Smooth muscle cell (in vitro differentiated cells): Measurements from ENCODE around the gene PTGER3. TPM values are rescaled to one million over a fixed set of nuclear protein-coding genes. Genes with fewer than 3 reads are reported as not detected.

Experiments
- DNase-seq: peaks from one replicate; lab custom pipeline; 2025; ENCODE audit not compliant: unreplicated experiment; lab: John Stamatoyannopoulos, UW
- H2AFZ ChIP-seq: fragments of 200-600 bp; sonication (generic); 2 replicates; pipeline ENCODE4 v1.6.0; 2016; ENCODE audit warnings: antibody characterized with exemption, low read depth, mild to moderate bottlenecking
- H3F3A ChIP-seq: fragments of 200-600 bp; sonication (generic); 2 replicates; pipeline ENCODE4 v1.6.0; 2017; ENCODE audit warnings: antibody characterized with exemption, low read depth
- H3K27ac ChIP-seq: fragments of 200-600 bp; sonication (generic); 2 replicates; pipeline ENCODE4 v1.5.1; 2016; ENCODE audit warnings: low read depth, mild to moderate bottlenecking
- H3K27me3 ChIP-seq: fragments of 200-600 bp; sonication (generic); 2 replicates; pipeline ENCODE4 v1.6.1; 2016; ENCODE audit warnings: low read depth, mild to moderate bottlenecking
- H3K36me3 ChIP-seq: fragments of 200-600 bp; sonication (generic); 2 replicates; pipeline ENCODE4 v1.5.1; 2016; ENCODE audit warnings: low read depth
- H3K4me1 ChIP-seq: fragments of 200-600 bp; sonication (generic); 2 replicates; pipeline ENCODE4 v1.5.1; 2016; ENCODE audit warnings: low read depth
- H3K4me2 ChIP-seq: fragments of 200-600 bp; sonication (generic); 2 replicates; pipeline ENCODE4 v1.6.0; 2016; ENCODE audit warnings: mild to moderate bottlenecking
- H3K4me3 ChIP-seq: fragments of 200-600 bp; sonication (generic); 2 replicates; pipeline ENCODE4 v1.5.1; 2016; ENCODE audit warnings: mild to moderate bottlenecking
- H3K79me2 ChIP-seq: fragments of 200-600 bp; sonication (generic); 2 replicates; pipeline ENCODE4 v1.6.0; 2016; ENCODE audit warnings: low read depth, mild to moderate bottlenecking
- H3K9ac ChIP-seq: fragments of 200-600 bp; sonication (generic); 2 replicates; pipeline ENCODE4 v1.6.0; 2016; ENCODE audit warnings: low read depth
- H3K9me3 ChIP-seq: fragments of 200-600 bp; sonication (generic); replicated peaks from 2 replicates; pipeline ENCODE4 v1.5.1; 2016; ENCODE audit warnings: low read depth
- H4K20me1 ChIP-seq: fragments of 200-600 bp; sonication (generic); 2 replicates; pipeline ENCODE4 v1.6.0; 2016; ENCODE audit warnings: low read depth
- WGBS: methylation state at CpG from one replicate; pipeline ENCODE4 v1.1.7; 2016; ENCODE audit warnings: low lambda C conversion rate; 5-methylcytosine and 5-hydroxymethylcytosine counted together
- polyA plus RNA-seq: library from polyadenylated mRNA; unstranded; fragments of >200 nt; fragmentation: Nextera tagmentation; extraction: Ambion mirVana; gene quantifications from 2 replicates; pipeline ENCODE4 v1.2.1, GENCODE V29; 2016
- total RNA-seq: library from RNA; depleted of rRNA; stranded (reverse); fragments of >200 nt; gene quantifications from 2 replicates; pipeline ENCODE4 v1.2.3, GENCODE V29; 2014
- TF ChIP-seq, protein P1 (sequence below): fragments of 200-600 bp; sonication (generic); IDR thresholded peaks from 2 replicates; pipeline ENCODE4 v1.5.1; 2017; ENCODE audit warnings: borderline replicate concordance, mild to moderate bottlenecking, antibody characterized with exemption; ENCODE audit not compliant: insufficient read depth, poor library complexity, severe bottlenecking

The PTGER3 gene
- total and polyA plus RNA-seq, 2 experiments from 2014 or later = 0.37 to 2.7 TPM

GRCh38 chr1:70977041-70977440, 70.6 kb downstream of the PTGER3 start:
- H3K4me1 ChIP-seq = no peaks in the 10 kb centered on the region
- no peak overlapping the region for H3K4me3 ChIP-seq
- no peaks in the 10 kb centered on the region for H3K9me3 ChIP-seq
- H3K27ac ChIP-seq = no peak overlapping the region
- TF ChIP-seq, protein P1, sequence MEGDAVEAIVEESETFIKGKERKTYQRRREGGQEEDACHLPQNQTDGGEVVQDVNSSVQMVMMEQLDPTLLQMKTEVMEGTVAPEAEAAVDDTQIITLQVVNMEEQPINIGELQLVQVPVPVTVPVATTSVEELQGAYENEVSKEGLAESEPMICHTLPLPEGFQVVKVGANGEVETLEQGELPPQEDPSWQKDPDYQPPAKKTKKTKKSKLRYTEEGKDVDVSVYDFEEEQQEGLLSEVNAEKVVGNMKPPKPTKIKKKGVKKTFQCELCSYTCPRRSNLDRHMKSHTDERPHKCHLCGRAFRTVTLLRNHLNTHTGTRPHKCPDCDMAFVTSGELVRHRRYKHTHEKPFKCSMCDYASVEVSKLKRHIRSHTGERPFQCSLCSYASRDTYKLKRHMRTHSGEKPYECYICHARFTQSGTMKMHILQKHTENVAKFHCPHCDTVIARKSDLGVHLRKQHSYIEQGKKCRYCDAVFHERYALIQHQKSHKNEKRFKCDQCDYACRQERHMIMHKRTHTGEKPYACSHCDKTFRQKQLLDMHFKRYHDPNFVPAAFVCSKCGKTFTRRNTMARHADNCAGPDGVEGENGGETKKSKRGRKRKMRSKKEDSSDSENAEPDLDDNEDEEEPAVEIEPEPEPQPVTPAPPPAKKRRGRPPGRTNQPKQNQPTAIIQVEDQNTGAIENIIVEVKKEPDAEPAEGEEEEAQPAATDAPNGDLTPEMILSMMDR = no peak
- H3K36me3 ChIP-seq = no peaks in the 10 kb centered on the region
- H2AFZ ChIP-seq = no peak overlapping the region
- no peak overlapping the region for H3K9ac ChIP-seq
- H3K4me2 ChIP-seq = no peak overlapping the region
- WGBS = 81% methylated on average over 4 of the region's 4 CpGs
- H3K27me3 ChIP-seq = no peaks in the 10 kb centered on the region
- no peaks in the 10 kb centered on the region for H4K20me1 ChIP-seq
- no peak for DNase-seq
- no peaks in the 10 kb centered on the region for H3F3A ChIP-seq
- H3K79me2 ChIP-seq = no peaks in the 10 kb centered on the region

GRCh38 chr1:70973754-70974153, 73.9 kb downstream of the PTGER3 start:
- no peaks in the 10 kb centered on the region for H4K20me1 ChIP-seq
- no peak overlapping the region for H3K27ac ChIP-seq
- H3K4me2 ChIP-seq = no peak overlapping the region
- H3K4me1 ChIP-seq = no peaks in the 10 kb centered on the region
- H3K27me3 ChIP-seq = no peaks in the 10 kb centered on the region
- H2AFZ ChIP-seq = no peak overlapping the region
- no peaks in the 10 kb centered on the region for H3K9me3 ChIP-seq
- TF ChIP-seq, protein P1 = no peak
- no peaks in the 10 kb centered on the region for H3F3A ChIP-seq
- no peak for DNase-seq
- H3K4me3 ChIP-seq = no peak overlapping the region
- no peaks in the 10 kb centered on the region for H3K36me3 ChIP-seq
- H3K9ac ChIP-seq = no peak overlapping the region
- H3K79me2 ChIP-seq = no peaks in the 10 kb centered on the region
- 78% methylated on average over 3 of the region's 3 CpGs for WGBS

- H3K27ac ChIP-seq = no peak overlapping the region
- H3K4me2 ChIP-seq = no peak overlapping the region
- no peaks in the 10 kb centered on the region for H3F3A ChIP-seq
- H3K27me3 ChIP-seq = no peaks in the 10 kb centered on the region
- H3K36me3 ChIP-seq = no peaks in the 10 kb centered on the region
- H4K20me1 ChIP-seq = no peaks in the 10 kb centered on the region
- 83% methylated on average over 4 of the region's 4 CpGs for WGBS
- H3K4me1 ChIP-seq = no peaks in the 10 kb centered on the region
- H2AFZ ChIP-seq = no peak overlapping the region
- H3K4me3 ChIP-seq = no peak overlapping the region
- H3K9me3 ChIP-seq = no peaks in the 10 kb centered on the region
- TF ChIP-seq, protein P1 = no peak
- no peak overlapping the region for H3K9ac ChIP-seq
- DNase-seq = no peak
- no peaks in the 10 kb centered on the region for H3K79me2 ChIP-seq
Observed at GRCh38 chr1:70970407-70970806, 77.2 kb downstream of the PTGER3 start.

DNA sequence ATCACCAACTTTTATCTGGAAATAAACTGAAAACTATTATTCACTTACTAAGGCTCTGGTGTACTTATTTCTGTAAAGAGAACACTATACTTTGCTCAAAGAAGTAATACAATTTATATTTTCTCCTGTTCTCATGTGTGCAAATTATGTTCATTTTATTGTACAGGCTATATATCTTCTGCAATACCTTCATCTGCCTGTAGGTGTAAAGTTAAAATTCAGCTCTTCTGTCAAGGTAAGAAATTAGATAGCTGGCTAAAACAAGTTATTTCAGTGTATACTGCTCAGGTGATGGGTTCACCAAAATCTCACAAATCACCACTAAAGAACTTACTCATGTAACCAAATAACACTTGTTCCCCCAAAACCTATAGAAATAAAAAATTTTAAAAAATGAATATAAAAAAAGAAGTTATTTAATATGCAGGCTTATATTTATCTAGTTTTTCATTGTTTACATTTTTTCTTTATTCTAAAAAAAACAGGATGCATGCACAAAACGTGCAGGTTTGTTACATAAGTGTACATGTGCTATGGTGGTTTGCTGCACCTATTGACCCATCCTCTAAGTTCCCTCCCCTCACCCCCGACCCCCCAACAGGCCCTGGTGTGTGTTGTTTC, 81.5 kb downstream of the PTGER3 start:
- Histone ChIP-seq H3K9ac (no peak overlapping the region), H3K27ac (no peak overlapping the region), H3K27me3 (no peaks in the 10 kb centered on the region), H3K9me3 (no peaks in the 10 kb centered on the region), H3K4me1 (no peaks in the 10 kb centered on the region), H2AFZ (no peak overlapping the region), H3K4me3 (no peak overlapping the region), H3K4me2 (no peak overlapping the region), H3F3A (no peaks in the 10 kb centered on the region), H3K79me2 (no peaks in the 10 kb centered on the region), H3K36me3 (no peaks in the 10 kb centered on the region), H4K20me1 (no peaks in the 10 kb centered on the region)
- 50% methylated on average over 2 of the region's 2 CpGs for WGBS
- no peak for DNase-seq
- TF ChIP-seq, protein P1 = peak; percentile 58
